Small intestine (tissue), 7 donors: Measurements from ENCODE around the gene DDX28. TPM values are rescaled to one million over a fixed set of nuclear protein-coding genes. Genes with fewer than 3 reads are reported as not detected.
"Not testable (repeated sequence)": the region's sequence is repeated elsewhere in the genome, so short reads cannot be mapped to it uniquely, and the experiment has no call there.

ENCODE experiments used
- DNase-seq, 2 donors: peaks; one replicate each; pipeline versions ENCODE4 v3.0.0 to v3.0.0-alpha.2; 2013
- FAIRE-seq: peaks from 2 replicates; lab custom pipeline; 2012; peaks lifted over from hg19 to GRCh38; lab: Jason Lieb, UNC
- H3K27ac ChIP-seq, 3 donors: one replicate each; pipeline ENCODE4 v1.5.1; 2013; ENCODE audit warnings: low read length in 2 of 3, mild to moderate bottlenecking in 2 of 3, control low read depth in 1 of 3, inconsistent platforms in 1 of 3, low read depth in 1 of 3, moderate library complexity in 1 of 3
- H3K27me3 ChIP-seq, 3 donors: one replicate each; pipeline ENCODE4 v1.6.1; 2013; ENCODE audit warnings: low read length in 3 of 3, inconsistent platforms in 1 of 3; ENCODE audit not compliant: control insufficient read depth in 3 of 3, insufficient read depth in 3 of 3
- H3K36me3 ChIP-seq, 3 donors: one replicate each; pipeline ENCODE4 v1.6.1; 2013; ENCODE audit warnings: low read length in 3 of 3, inconsistent platforms in 1 of 3, low read depth in 1 of 3, mild to moderate bottlenecking in 1 of 3, moderate library complexity in 1 of 3; ENCODE audit not compliant: control insufficient read depth in 3 of 3, insufficient read depth in 2 of 3
- H3K4me1 ChIP-seq, 3 donors: one replicate each; pipeline ENCODE4 v1.6.1; 2013; ENCODE audit warnings: low read length in 2 of 3, inconsistent platforms in 1 of 3, low read depth in 1 of 3, mild to moderate bottlenecking in 1 of 3, moderate library complexity in 1 of 3; ENCODE audit not compliant: control insufficient read depth in 3 of 3, insufficient read depth in 2 of 3
- H3K4me3 ChIP-seq, 3 donors: one replicate each; pipeline ENCODE4 v1.5.1; 2013; ENCODE audit warnings: low read length in 3 of 3, control low read depth in 1 of 3, inconsistent platforms in 1 of 3, low read depth in 1 of 3, mild to moderate bottlenecking in 1 of 3, moderate library complexity in 1 of 3
- H3K9me3 ChIP-seq, 2 donors: one replicate each; pipeline ENCODE4 v1.6.1; 2013; ENCODE audit warnings: low read depth in 1 of 2, low read length in 1 of 2; ENCODE audit not compliant: control insufficient read depth in 2 of 2, insufficient read depth in 1 of 2
- WGBS, 3 donors: extraction: QIAGEN DNeasy Blood & Tissue Kit; methylation state at CpG; one replicate each; pipeline ENCODE4 v1.1.7; 2013; 5-methylcytosine and 5-hydroxymethylcytosine counted together
- polyA plus RNA-seq, 4 donors: library from polyadenylated mRNA; stranded (reverse) in 3 of 4; unstranded in 1 of 4; fragments of 200-250 nt in 3 of 4; fragments of 120-200 nt in 1 of 4; gene quantifications; one replicate each; pipeline versions ENCODE4 v1.2.1 to v1.2.3, GENCODE V29; 2013
- donor health status: healthy with polysubstance abuse.
- donor health status: control.
- donor health status: control.
- donor health status: Bipolar disorder and iron deficiency.
- donor health status: healthy.

Gene DDX28
- polyA plus RNA-seq, 4 donors = 3.8 to 14.6 (median 9.6) TPM

DNA sequence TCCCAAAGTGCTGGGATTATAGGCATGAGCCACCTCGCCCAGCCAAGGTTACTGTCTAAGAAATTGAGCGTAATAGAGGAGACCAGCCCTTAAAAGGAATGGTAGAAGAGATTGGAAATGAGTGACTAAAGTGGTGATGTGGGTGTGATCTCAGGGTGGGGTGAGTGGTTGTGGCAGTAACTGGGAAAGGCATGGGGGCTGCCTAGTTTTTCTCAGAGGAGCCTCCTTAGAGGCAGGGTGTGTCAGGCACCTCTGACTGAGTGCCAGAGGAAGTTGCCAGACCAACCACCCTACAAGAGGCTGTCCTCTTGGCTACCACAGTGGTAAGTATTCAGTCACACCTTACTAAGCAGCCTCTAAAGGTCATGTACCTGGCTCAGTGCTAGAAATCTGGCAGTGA, 8.9 kb upstream of the DDX28 start:
- 87 to 98% (median 94%) methylated on average over 2 of the region's 2 CpGs for WGBS, 3 donors
- H3K36me3 ChIP-seq = peaks cover 0 to 26% (median 0%) of the 10 kb centered on the region in 3 donors
- no peak for FAIRE-seq
- no peak overlapping the region for H3K27ac ChIP-seq
- no peaks in the 10 kb centered on the region for H3K9me3 ChIP-seq
- no peak for DNase-seq
- no peaks in the 10 kb centered on the region for H3K27me3 ChIP-seq
- H3K4me1 ChIP-seq = no peaks in the 10 kb centered on the region
- H3K4me3 ChIP-seq = no peak overlapping the region

DNA sequence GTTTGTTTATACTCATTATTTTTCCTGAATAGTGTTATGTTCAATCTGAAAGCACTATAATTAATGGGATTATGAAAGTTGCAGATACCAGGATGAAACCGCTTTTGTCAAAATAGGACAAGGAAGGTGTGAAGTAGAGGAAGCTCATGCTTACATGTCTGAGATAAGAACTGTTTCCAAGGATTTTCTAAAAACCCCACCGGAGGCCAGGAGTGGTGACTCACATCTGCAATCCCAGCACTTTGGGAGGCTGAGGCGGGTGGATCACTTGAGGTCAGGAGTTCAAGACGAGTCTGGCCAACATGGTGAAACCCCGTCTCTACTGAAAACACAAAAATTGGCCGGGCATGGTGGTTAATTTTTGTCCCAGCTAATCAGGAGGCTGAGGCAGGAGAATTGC, 7.1 kb upstream of the DDX28 start:
- H3K4me1 ChIP-seq, H3K9me3 ChIP-seq, H3K27ac ChIP-seq, H3K27me3 ChIP-seq, FAIRE-seq, DNase-seq, H3K4me3 ChIP-seq: not testable (repeated sequence)
- WGBS, 3 donors = 79 to 87% (median 83%) methylated on average over 6 of the region's 6 CpGs
- peaks cover 0 to 29% (median 0%) of the 10 kb centered on the region in 3 donors for H3K36me3 ChIP-seq

- Histone ChIP-seq H3K9me3 (no peaks in the 10 kb centered on the region), H3K4me1 (peaks cover 0 to 3% (median 2%) of the 10 kb centered on the region in 3 donors), H3K27ac (no peak overlapping the region), H3K27me3 (no peaks in the 10 kb centered on the region), H3K36me3 (peaks cover 0 to 29% (median 0%) of the 10 kb centered on the region in 3 donors), H3K4me3 (no peak overlapping the region)
- FAIRE-seq (no peak), DNase-seq (no peak)
- 92 to 96% (median 92%) methylated on average over 3 of the region's 3 CpGs for WGBS, 3 donors
These were observed 6.0 kb upstream of the DDX28 start for GRCh38 chr16:68028996-68029395.

GRCh38 chr16:68022278-68022727, 729 bp downstream of the DDX28 start:
- 3 to 9% (median 8%) methylated on average over 19 of the region's 19 CpGs for WGBS, 3 donors
- FAIRE-seq = no peak
- peak overlapping the region in 2 of 3 donors; percentile 83 to 91 for H3K27ac ChIP-seq
- H3K4me1 ChIP-seq = peaks cover 0 to 15% (median 10%) of the 10 kb centered on the region in 3 donors
- no peak for DNase-seq
- H3K4me3 ChIP-seq = peak overlapping the region; percentile 78 to 95 (median 87)
- H3K9me3 ChIP-seq = no peaks in the 10 kb centered on the region
- peaks cover 0 to 18% (median 0%) of the 10 kb centered on the region in 3 donors for H3K36me3 ChIP-seq
- H3K27me3 ChIP-seq = no peaks in the 10 kb centered on the region

- FAIRE-seq (no peak), DNase-seq (no peak)
- Histone ChIP-seq H3K27me3 (no peaks in the 10 kb centered on the region), H3K4me3 (peak overlapping the region in 1 of 3 donors; percentile 87), H3K4me1 (peaks cover 0 to 15% (median 10%) of the 10 kb centered on the region in 3 donors), H3K36me3 (peaks cover 0 to 16% (median 0%) of the 10 kb centered on the region in 3 donors), H3K27ac (no peak overlapping the region), H3K9me3 (no peaks in the 10 kb centered on the region)
- 91 to 96% (median 96%) methylated on average over 10 of the region's 10 CpGs for WGBS, 3 donors
These were observed 1.5 kb downstream of the DDX28 start for GRCh38 chr16:68021490-68021889.

GRCh38 chr16:68019167-68019680, 3.8 kb downstream of the DDX28 start:
- Histone ChIP-seq H3K27ac (no peak overlapping the region), H3K9me3 (no peaks in the 10 kb centered on the region), H3K27me3 (peaks cover 0 to 1% (median 0%) of the 10 kb centered on the region in 3 donors), H3K36me3 (peaks cover 0 to 10% (median 0%) of the 10 kb centered on the region in 3 donors), H3K4me1 (peaks cover 0 to 14% (median 10%) of the 10 kb centered on the region in 3 donors), H3K4me3 (no peak overlapping the region)
- no peak for DNase-seq
- FAIRE-seq = no peak
- 36 to 66% (median 55%) methylated on average over 8 of the region's 8 CpGs for WGBS, 3 donors

DNA sequence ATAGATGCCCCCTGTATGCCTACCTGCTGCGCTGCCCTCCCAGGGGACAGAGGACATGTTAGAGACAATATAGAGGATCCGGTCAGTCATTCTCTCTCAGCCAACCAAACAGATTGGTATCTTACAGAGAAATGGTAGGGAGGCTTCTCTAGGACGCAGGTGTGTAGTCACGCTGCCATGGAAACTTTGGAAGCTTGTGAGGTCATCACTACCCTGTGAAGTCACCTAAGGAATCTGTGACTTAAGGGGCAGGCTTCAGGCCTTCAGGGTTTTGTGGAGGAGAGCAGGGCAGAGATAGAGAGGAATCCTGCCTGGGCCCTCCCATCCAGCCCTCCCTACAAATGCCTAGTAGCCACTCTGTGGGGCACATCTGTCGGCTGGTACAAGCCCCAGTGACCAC, 7.4 kb downstream of the DDX28 start, which contains the start of gene DPEP2NB:
DPEP2NB (minus strand) TSS at position 231 of the 400 bp plus-strand sequence; CDS start at position 90, 141 bp downstream.
- FAIRE-seq = no peak
- no peaks in the 10 kb centered on the region for H3K9me3 ChIP-seq

DNA sequence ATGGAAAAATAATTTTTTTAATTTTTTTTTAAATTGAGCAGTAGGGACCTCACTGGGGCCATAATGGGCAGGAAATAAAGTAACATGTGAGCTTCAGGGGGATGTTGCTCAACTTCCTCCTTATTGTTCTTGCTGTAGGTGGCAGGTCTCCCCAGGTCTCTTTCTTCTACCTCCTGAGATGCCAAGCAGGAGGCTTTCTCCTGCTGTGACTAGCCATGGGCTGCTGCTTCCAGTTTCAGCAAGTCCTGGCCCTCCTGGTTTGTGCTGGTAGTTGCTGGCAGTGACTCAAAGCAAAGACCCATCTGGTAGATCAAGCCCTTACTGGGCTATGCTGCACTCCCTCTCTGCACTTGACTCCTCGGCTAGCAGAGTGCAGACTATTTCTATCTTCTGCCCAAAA, 9.6 kb downstream of the DDX28 start:
- H3K4me3 ChIP-seq = no peak overlapping the region
- H3K27me3 ChIP-seq = peaks cover 0 to 4% (median 0%) of the 10 kb centered on the region in 3 donors
- DNase-seq = no peak
- WGBS, 3 donors = 50 to 72% (median 59%) methylated on average over 1 of the region's 1 CpG
- H3K4me1 ChIP-seq = no peaks in the 10 kb centered on the region
- no peak for FAIRE-seq
- no peaks in the 10 kb centered on the region for H3K9me3 ChIP-seq
- no peak overlapping the region for H3K27ac ChIP-seq
- H3K36me3 ChIP-seq = no peaks in the 10 kb centered on the region

More for the DNA sequence above, 7.4 kb downstream of the DDX28 start, which contains the start of gene DPEP2NB:
- no peak for DNase-seq
- Histone ChIP-seq H3K4me1 (no peaks in the 10 kb centered on the region), H3K4me3 (no peak within 1 kb of the TSS), H3K27ac (no peak within 1 kb of the TSS), H3K36me3 (no peaks in the 10 kb centered on the region), H3K27me3 (peaks cover 0 to 4% (median 0%) of the 10 kb centered on the region in 3 donors)
- WGBS, 3 donors = 73 to 83% (median 79%) methylated on average over 5 of the region's 5 CpGs
